ENCODE data around the gene SLC22A7.

- TF ChIP-seq CTCF (IDR thresholded peaks at IDR 0.05) (no peak), EZH2phosphoT487 (IDR thresholded peaks at IDR 0.05) (no peak)
These were observed 40.5 kb upstream of the SLC22A7 start for GRCh38 chr6:43257367-43258145.

Data from neural progenitor cell (in vitro differentiated cells).